Spleen (tissue), 11 donors: ENCODE results near the gene CAPN10. TPM values are rescaled to one million over a fixed set of nuclear protein-coding genes. Genes with fewer than 3 reads are reported as not detected.

Source experiments
- DNase-seq: peaks from one replicate; pipeline ENCODE4 v3.0.0-alpha.2; 2020
- H3K27ac ChIP-seq, 8 donors: fragments of 200-600 bp; sonication (generic) in 7 of 8; 1 replicate in 4 of 8; 2 replicates in 4 of 8; pipeline versions ENCODE4 v1.5.0 to v1.8.0; 2016 to 2021; ENCODE audit warnings: inconsistent platforms in 4 of 8, mild to moderate bottlenecking in 4 of 8, moderate library complexity in 1 of 8
- H3K27me3 ChIP-seq, 7 donors: fragments of 200-600 bp; sonication (generic) in 6 of 7; replicated peaks in 1 of 7; 1 replicate in 4 of 7; 2 replicates in 3 of 7; pipeline versions ENCODE4 v1.5.0 to v1.8.0; 2016 to 2021; ENCODE audit warnings: inconsistent platforms in 3 of 7, mild to moderate bottlenecking in 1 of 7
- H3K36me3 ChIP-seq, 6 donors: fragments of 200-600 bp; sonication (generic) in 5 of 6; 1 replicate in 4 of 6; 2 replicates in 2 of 6; pipeline versions ENCODE4 v1.5.0 to v1.8.0; 2016 to 2021; ENCODE audit warnings: inconsistent platforms in 2 of 6
- H3K4me1 ChIP-seq, 6 donors: fragments of 200-600 bp; sonication (generic) in 5 of 6; 1 replicate in 3 of 6; 2 replicates in 3 of 6; pipeline versions ENCODE4 v1.5.0 to v1.8.0; 2016 to 2021; ENCODE audit warnings: inconsistent platforms in 3 of 6
- H3K4me3 ChIP-seq, 8 donors: fragments of 200-600 bp; sonication (generic) in 7 of 8; 1 replicate in 4 of 8; 2 replicates in 4 of 8; pipeline versions ENCODE4 v1.5.0 to v1.8.0; 2016 to 2021; ENCODE audit warnings: inconsistent platforms in 4 of 8, mild to moderate bottlenecking in 4 of 8, moderate library complexity in 2 of 8
- H3K9me3 ChIP-seq, 8 donors: fragments of 200-600 bp; sonication (generic) in 7 of 8; 1 replicate in 4 of 8; 2 replicates in 4 of 8; pipeline versions ENCODE4 v1.5.0 to v1.8.0; 2016 to 2021; ENCODE audit warnings: inconsistent platforms in 4 of 8
- POLR2A ChIP-seq, 3 donors: fragments of 450-650 bp; IDR thresholded peaks; one replicate each; pipeline ENCODE4 v1.5.1; 2017; ENCODE audit warnings: antibody characterized with exemption in 3 of 3, mild to moderate bottlenecking in 1 of 3
- POLR2AphosphoS5 ChIP-seq, 3 donors: sonication (generic); formaldehyde crosslinking; IDR thresholded peaks; one replicate each; pipeline ENCODE4 v1.5.1; 2017; ENCODE audit warnings: antibody characterized with exemption in 3 of 3
- WGBS, 5 donors: extraction: QIAGEN DNeasy Blood & Tissue Kit in 3 of 5; methylation state at CpG; one replicate each; pipeline versions ENCODE4 v1.1.5 to v1.1.7; 2013 to 2018; 5-methylcytosine and 5-hydroxymethylcytosine counted together
- intact Hi-C: fragments of 100-400 bp; cut with DNase I; formaldehyde crosslinking; loops from one replicate; pipeline ENCODE4 v1.15.0; 2023; ENCODE audit warnings: low total_unique reads
- polyA plus RNA-seq, 3 donors: library from polyadenylated mRNA; stranded (reverse); fragments of 200-250 nt; gene quantifications; one replicate each; pipeline ENCODE4 v1.2.1, GENCODE V29; 2013
- total RNA-seq, 7 donors: library from RNA; depleted of rRNA in 3 of 7; stranded (reverse); fragments of >200 nt in 3 of 7; fragmentation: NEBNext Ultra II Directional in 4 of 7; extraction: Animal tissue kit (Norgen Biotek cat#: 25700) in 4 of 7; gene quantifications; one replicate each; pipeline versions ENCODE4 v1.1.0 to v1.2.1, GENCODE V29; 2016 to 2021
- TF ChIP-seq, protein P1 (sequence below), 11 experiments: fragments of 200-600 bp in 7 of 11; fragments of 450-650 bp in 4 of 11; sonication (generic) in 4 of 11; IDR thresholded peaks in 8 of 11; conservative IDR thresholded peaks in 3 of 11; 1 replicate in 7 of 11; 2 replicates in 4 of 11; pipeline versions ENCODE4 v1.4.0 to v1.8.0; 2016 to 2021; ENCODE audit warnings: antibody characterized with exemption in 11 of 11, inconsistent platforms in 4 of 11, mild to moderate bottlenecking in 1 of 11
- donor health status: healthy with polysubstance abuse.
- donor health status: DM: no; HTN: no; CAD: no; lungs with moderate emphysema.
- donor health status: DM: no; HTN: no; CAD: no.
- donor health status: Bipolar disorder and iron deficiency.
- donor health status: healthy.
- donor health status: DM: no; HTN: no; CAD: no.
- donor health status: DM: yes; HTN: yes; CAD: no.

The CAPN10 gene
- total and polyA plus RNA-seq, 10 donors: 34.7 to 83.1 (median 60.5) TPM

- H3K27ac ChIP-seq: peak overlapping the region in 1 of 8 donors; percentile 61
- DNase-seq: peak; percentile 70
Measured at GRCh38 chr2:240603081-240603835, 16.7 kb downstream of the CAPN10 start.

GRCh38 chr2:240603846-240604245, 17.3 kb downstream of the CAPN10 start:
- TF ChIP-seq POLR2A (IDR thresholded peaks at IDR 0.05) (no peak), POLR2AphosphoS5 (IDR thresholded peaks at IDR 0.05) (no peak)
- TF ChIP-seq, protein P1, sequence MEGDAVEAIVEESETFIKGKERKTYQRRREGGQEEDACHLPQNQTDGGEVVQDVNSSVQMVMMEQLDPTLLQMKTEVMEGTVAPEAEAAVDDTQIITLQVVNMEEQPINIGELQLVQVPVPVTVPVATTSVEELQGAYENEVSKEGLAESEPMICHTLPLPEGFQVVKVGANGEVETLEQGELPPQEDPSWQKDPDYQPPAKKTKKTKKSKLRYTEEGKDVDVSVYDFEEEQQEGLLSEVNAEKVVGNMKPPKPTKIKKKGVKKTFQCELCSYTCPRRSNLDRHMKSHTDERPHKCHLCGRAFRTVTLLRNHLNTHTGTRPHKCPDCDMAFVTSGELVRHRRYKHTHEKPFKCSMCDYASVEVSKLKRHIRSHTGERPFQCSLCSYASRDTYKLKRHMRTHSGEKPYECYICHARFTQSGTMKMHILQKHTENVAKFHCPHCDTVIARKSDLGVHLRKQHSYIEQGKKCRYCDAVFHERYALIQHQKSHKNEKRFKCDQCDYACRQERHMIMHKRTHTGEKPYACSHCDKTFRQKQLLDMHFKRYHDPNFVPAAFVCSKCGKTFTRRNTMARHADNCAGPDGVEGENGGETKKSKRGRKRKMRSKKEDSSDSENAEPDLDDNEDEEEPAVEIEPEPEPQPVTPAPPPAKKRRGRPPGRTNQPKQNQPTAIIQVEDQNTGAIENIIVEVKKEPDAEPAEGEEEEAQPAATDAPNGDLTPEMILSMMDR (IDR thresholded peaks at IDR 0.05 in 8 of 11, conservative IDR thresholded peaks at IDR 0.05 in 3 of 11): no peak
- Histone ChIP-seq H3K4me3 (no peak overlapping the region), H3K27ac (peak overlapping the region in 1 of 8 donors; percentile 61), H3K9me3 (no peaks in the 10 kb centered on the region), H3K36me3 (peaks cover 0 to 45% (median 18%) of the 10 kb centered on the region in 6 donors), H3K27me3 (no peaks in the 10 kb centered on the region), H3K4me1 (peaks cover 0 to 38% (median 8%) of the 10 kb centered on the region in 6 donors)
- 87 to 91% (median 90%) methylated on average over 10 of the region's 10 CpGs for WGBS, 5 donors
- DNase-seq: peak; percentile 66
- intact Hi-C loops: no loop called here

More at GRCh38 chr2:240603081-240603835, 16.7 kb downstream of the CAPN10 start:
- Histone ChIP-seq H3K36me3 (peaks cover 0 to 51% (median 24%) of the 10 kb centered on the region in 6 donors), H3K9me3 (no peaks in the 10 kb centered on the region), H3K4me3 (no peak overlapping the region), H3K4me1 (peaks cover 0 to 38% (median 8%) of the 10 kb centered on the region in 6 donors), H3K27me3 (no peaks in the 10 kb centered on the region)
- peak in 2 of 3 donors; percentile 8 to 23 for TF ChIP-seq POLR2AphosphoS5 (IDR thresholded peaks at IDR 0.05)
- TF ChIP-seq, protein P1 (IDR thresholded peaks at IDR 0.05 in 8 of 11, conservative IDR thresholded peaks at IDR 0.05 in 3 of 11): no peak
- TF ChIP-seq POLR2A (IDR thresholded peaks at IDR 0.05): no peak
- intact Hi-C loops: no loop called here
- 89 to 94% (median 91%) methylated on average over 12 to 22 of the region's 22 CpGs for WGBS, 5 donors

- TF ChIP-seq, protein P1 (IDR thresholded peaks at IDR 0.05 in 8 of 11, conservative IDR thresholded peaks at IDR 0.05 in 3 of 11): peak; percentile 13 to 79 (median 67)
- TF ChIP-seq POLR2A (IDR thresholded peaks at IDR 0.05) (no peak), POLR2AphosphoS5 (IDR thresholded peaks at IDR 0.05) (peak; percentile 61 to 76 (median 70))
- peak; percentile 89 for DNase-seq
- peak overlapping the region in 3 of 8 donors; percentile 50 to 61 (median 51) for H3K27ac ChIP-seq
Measured at GRCh38 chr2:240604291-240604938, 17.9 kb downstream of the CAPN10 start.

More at GRCh38 chr2:240604291-240604938, 17.9 kb downstream of the CAPN10 start:
- H3K36me3 ChIP-seq: peaks cover 0 to 40% (median 12%) of the 10 kb centered on the region in 6 donors
- WGBS, 5 donors: 46 to 78% (median 49%) methylated on average over 7 to 11 of the region's 11 CpGs
- no peaks in the 10 kb centered on the region for H3K27me3 ChIP-seq
- H3K4me3 ChIP-seq: no peak overlapping the region
- intact Hi-C loops: no loop called here
- peaks cover 0 to 38% (median 8%) of the 10 kb centered on the region in 6 donors for H3K4me1 ChIP-seq
- no peaks in the 10 kb centered on the region for H3K9me3 ChIP-seq
